DMS79 (cell line): ENCODE results near the gene ADARB1.
A peak's percentile ranks its signal among the peaks of the same experiment; 100 is the strongest.

Source experiments
- DNase-seq: peaks from one replicate; lab custom pipeline; 2025; lab: John Stamatoyannopoulos, UW

The ADARB1 gene

GRCh38 chr21:45039317-45040156 lies 34.8 kb upstream of the ADARB1 start:
- no peak for DNase-seq

- DNase-seq, result no peak
Measured at GRCh38 chr21:45040157-45040711, 34.1 kb upstream of the ADARB1 start.

GRCh38 chr21:45040739-45041138 lies 33.6 kb upstream of the ADARB1 start:
- no peak for DNase-seq

GRCh38 chr21:45041351-45041805 lies 33.0 kb upstream of the ADARB1 start:
- DNase-seq, result no peak

GRCh38 chr21:45041984-45042663 lies 32.3 kb upstream of the ADARB1 start:
- DNase-seq, result no peak

- no peak for DNase-seq
Measured at GRCh38 chr21:45042664-45043161, 31.7 kb upstream of the ADARB1 start.

GRCh38 chr21:45043541-45044020 lies 30.8 kb upstream of the ADARB1 start:
- DNase-seq, result no peak

GRCh38 chr21:45045481-45045880 lies 28.9 kb upstream of the ADARB1 start:
- no peak for DNase-seq

- no peak for DNase-seq
Measured at GRCh38 chr21:45047257-45047656, 27.1 kb upstream of the ADARB1 start.

GRCh38 chr21:45048026-45048698 lies 26.2 kb upstream of the ADARB1 start:
- no peak for DNase-seq

- no peak for DNase-seq
Measured at GRCh38 chr21:45048968-45049367, 25.4 kb upstream of the ADARB1 start.

- DNase-seq, result peak; percentile 6
Measured at GRCh38 chr21:45049714-45050344, 24.6 kb upstream of the ADARB1 start.

- no peak for DNase-seq
Measured at GRCh38 chr21:45050345-45050796, 24.0 kb upstream of the ADARB1 start.

GRCh38 chr21:45050797-45051489 lies 23.4 kb upstream of the ADARB1 start:
- DNase-seq, result no peak

- peak; percentile 50 for DNase-seq
Measured at GRCh38 chr21:45051580-45052434, 22.6 kb upstream of the ADARB1 start.

GRCh38 chr21:45052960-45053359 lies 21.4 kb upstream of the ADARB1 start:
- DNase-seq, result no peak

GRCh38 chr21:45053561-45054226 lies 20.7 kb upstream of the ADARB1 start:
- no peak for DNase-seq

- no peak for DNase-seq
Measured at GRCh38 chr21:45054227-45054926, 20.0 kb upstream of the ADARB1 start.
